Endothelial cell (in vitro differentiated cells): ENCODE results near the gene CMTM6. TPM values are rescaled to one million over a fixed set of nuclear protein-coding genes. Genes with fewer than 3 reads are reported as not detected.

ENCODE experiments used
- DNase-seq: peaks from one replicate; pipeline ENCODE4 v3.0.0; 2021; ENCODE audit warnings: low spot score
- H3K27ac Mint-ChIP-seq: one replicate; pipeline ENCODE4 v1.8.0; 2021; ENCODE audit warnings: mixed read lengths, inconsistent platforms; ENCODE audit not compliant: unreplicated experiment
- H3K27me3 Mint-ChIP-seq: one replicate; pipeline ENCODE4 v1.8.0; 2021; ENCODE audit warnings: mild to moderate bottlenecking, moderate library complexity, mixed read lengths, inconsistent platforms; ENCODE audit not compliant: unreplicated experiment
- H3K36me3 Mint-ChIP-seq: one replicate; pipeline ENCODE4 v1.8.0; 2021; ENCODE audit warnings: mild to moderate bottlenecking, low read depth, mixed read lengths, inconsistent platforms; ENCODE audit not compliant: unreplicated experiment
- H3K4me1 Mint-ChIP-seq: one replicate; pipeline ENCODE4 v1.8.0; 2021; ENCODE audit warnings: mild to moderate bottlenecking, mixed read lengths, inconsistent platforms; ENCODE audit not compliant: unreplicated experiment
- H3K4me3 Mint-ChIP-seq: one replicate; pipeline ENCODE4 v1.8.0; 2021; ENCODE audit warnings: mild to moderate bottlenecking, mixed read lengths, inconsistent platforms; ENCODE audit not compliant: unreplicated experiment
- H3K9me3 Mint-ChIP-seq: one replicate; pipeline ENCODE4 v1.8.0; 2021; ENCODE audit warnings: mixed read lengths, inconsistent platforms; ENCODE audit not compliant: unreplicated experiment
- CTCF ChIP-seq: fragments of 200-600 bp; sonication (generic); IDR thresholded peaks from one replicate; pipeline ENCODE4 v1.5.0; 2021; ENCODE audit warnings: antibody characterized with exemption; ENCODE audit not compliant: unreplicated experiment
- microRNA-seq: library from miRNA; unstranded; fragments of <30 nt; microRNA quantifications from one replicate; pipeline ENCODE4, GENCODE V29; 2020; ENCODE audit not compliant: unreplicated experiment
- total RNA-seq: library from RNA; stranded (reverse); fragmentation: NEBNext Ultra II Directional; extraction: Animal tissue kit (Norgen Biotek cat#: 25700); gene quantifications from one replicate; pipeline ENCODE4 v1.2.1, GENCODE V29; 2021; ENCODE audit not compliant: unreplicated experiment

CMTM6 gene
- total RNA-seq, 1 donor from 2014 or later = 59.9 TPM

GRCh38 chr3:32432711-32433530 lies 69.7 kb downstream of the CMTM6 start:
- Mint-ChIP-seq H3K4me3 (no peak overlapping the region), H3K9me3 (no peaks in the 10 kb centered on the region), H3K27me3 (peaks cover 8% of the 10 kb centered on the region), H3K27ac (no peak overlapping the region), H3K36me3 (peaks cover 7% of the 10 kb centered on the region), H3K4me1 (peaks cover 22% of the 10 kb centered on the region)
- DNase-seq = no peak
- TF ChIP-seq CTCF = no peak

GRCh38 chr3:32432045-32432710 lies 70.5 kb downstream of the CMTM6 start:
- peaks cover 7% of the 10 kb centered on the region for H3K36me3 Mint-ChIP-seq
- H3K27ac Mint-ChIP-seq = no peak overlapping the region
- no peak for DNase-seq
- H3K4me3 Mint-ChIP-seq = no peak overlapping the region
- peaks cover 8% of the 10 kb centered on the region for H3K27me3 Mint-ChIP-seq
- peaks cover 27% of the 10 kb centered on the region for H3K4me1 Mint-ChIP-seq
- H3K9me3 Mint-ChIP-seq = no peaks in the 10 kb centered on the region
- no peak for TF ChIP-seq CTCF

GRCh38 chr3:32431481-32431880 lies 71.2 kb downstream of the CMTM6 start:
- H3K4me3 Mint-ChIP-seq = no peak overlapping the region
- no peak for DNase-seq
- no peak for TF ChIP-seq CTCF
- no peak overlapping the region for H3K27ac Mint-ChIP-seq
- H3K4me1 Mint-ChIP-seq = peaks cover 30% of the 10 kb centered on the region
- H3K36me3 Mint-ChIP-seq = peaks cover 7% of the 10 kb centered on the region
- H3K27me3 Mint-ChIP-seq = peaks cover 8% of the 10 kb centered on the region
- H3K9me3 Mint-ChIP-seq = no peaks in the 10 kb centered on the region

Small RNA genes lying within 50 kb of the gene (microRNA-seq; reads per million reads assigned to microRNA genes)
- 0.90 reads per million, percentile 9 among the genes with 10 or more reads in this experiment for gene MIR548AY

Other genes with a start within 250 kb of the CMTM6 start
- 54.4 TPM for gene CMTM7, start 111.0 kb downstream of the CMTM6 start, total RNA-seq
- 81.7 TPM for gene DYNC1LI1, start 68.0 kb upstream of the CMTM6 start, total RNA-seq
- 42.1 TPM for gene CNOT10, start 182.3 kb upstream of the CMTM6 start, total RNA-seq